GM12801 (cell line): ENCODE results near the gene PLCH2.

Source experiments
- TF ChIP-seq, protein P1 (sequence below): IDR thresholded peaks from one replicate; pipeline ENCODE4 v1.5.1; 2011; ENCODE audit warnings: control low read depth; ENCODE audit not compliant: insufficient read length; ENCODE audit errors: extremely low read depth

PLCH2 gene

DNA sequence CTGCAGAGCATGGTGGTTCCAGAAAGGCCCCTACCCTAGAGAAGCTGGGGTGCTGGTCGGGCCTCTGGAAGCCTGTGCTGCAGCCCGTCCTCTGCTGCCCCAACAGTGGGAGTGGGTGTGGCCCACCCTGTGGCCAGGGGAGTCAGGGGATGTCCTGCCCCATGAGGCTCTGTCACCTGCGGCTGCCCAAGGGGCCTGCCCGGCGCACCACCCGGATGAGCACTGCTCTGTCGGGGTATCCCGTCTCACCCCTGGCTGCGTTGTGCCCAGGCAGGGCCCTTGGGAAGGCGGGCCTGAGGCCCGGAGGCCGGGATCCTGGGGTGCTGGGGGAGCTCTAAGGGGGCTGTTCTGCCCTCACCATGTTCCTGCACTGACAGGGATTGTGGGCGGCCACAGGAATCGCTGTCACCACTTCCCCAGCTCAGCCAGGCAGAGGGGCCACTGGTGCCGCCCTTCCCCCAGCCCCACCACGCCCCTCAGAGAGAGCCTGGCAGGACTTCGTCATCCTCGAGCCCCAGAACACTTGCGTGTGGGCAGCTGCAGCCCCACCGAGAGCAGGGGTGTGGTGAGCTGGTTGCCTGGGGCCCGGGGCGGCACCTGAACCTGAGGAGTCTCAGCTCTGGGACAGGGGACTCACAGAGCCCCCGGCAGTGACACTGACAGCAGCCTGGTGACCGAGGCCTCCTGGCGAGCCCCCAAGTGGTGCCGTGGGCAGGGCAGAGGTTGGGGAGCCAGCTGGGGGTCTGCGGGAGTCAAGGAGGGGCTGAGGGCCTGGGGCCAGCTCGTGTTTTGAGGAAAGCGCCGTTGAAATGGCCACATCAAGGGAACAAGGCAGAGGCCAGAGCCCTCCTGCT is 30.1 kb downstream of the PLCH2 start:
- TF ChIP-seq, protein P1, sequence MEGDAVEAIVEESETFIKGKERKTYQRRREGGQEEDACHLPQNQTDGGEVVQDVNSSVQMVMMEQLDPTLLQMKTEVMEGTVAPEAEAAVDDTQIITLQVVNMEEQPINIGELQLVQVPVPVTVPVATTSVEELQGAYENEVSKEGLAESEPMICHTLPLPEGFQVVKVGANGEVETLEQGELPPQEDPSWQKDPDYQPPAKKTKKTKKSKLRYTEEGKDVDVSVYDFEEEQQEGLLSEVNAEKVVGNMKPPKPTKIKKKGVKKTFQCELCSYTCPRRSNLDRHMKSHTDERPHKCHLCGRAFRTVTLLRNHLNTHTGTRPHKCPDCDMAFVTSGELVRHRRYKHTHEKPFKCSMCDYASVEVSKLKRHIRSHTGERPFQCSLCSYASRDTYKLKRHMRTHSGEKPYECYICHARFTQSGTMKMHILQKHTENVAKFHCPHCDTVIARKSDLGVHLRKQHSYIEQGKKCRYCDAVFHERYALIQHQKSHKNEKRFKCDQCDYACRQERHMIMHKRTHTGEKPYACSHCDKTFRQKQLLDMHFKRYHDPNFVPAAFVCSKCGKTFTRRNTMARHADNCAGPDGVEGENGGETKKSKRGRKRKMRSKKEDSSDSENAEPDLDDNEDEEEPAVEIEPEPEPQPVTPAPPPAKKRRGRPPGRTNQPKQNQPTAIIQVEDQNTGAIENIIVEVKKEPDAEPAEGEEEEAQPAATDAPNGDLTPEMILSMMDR = no peak

DNA sequence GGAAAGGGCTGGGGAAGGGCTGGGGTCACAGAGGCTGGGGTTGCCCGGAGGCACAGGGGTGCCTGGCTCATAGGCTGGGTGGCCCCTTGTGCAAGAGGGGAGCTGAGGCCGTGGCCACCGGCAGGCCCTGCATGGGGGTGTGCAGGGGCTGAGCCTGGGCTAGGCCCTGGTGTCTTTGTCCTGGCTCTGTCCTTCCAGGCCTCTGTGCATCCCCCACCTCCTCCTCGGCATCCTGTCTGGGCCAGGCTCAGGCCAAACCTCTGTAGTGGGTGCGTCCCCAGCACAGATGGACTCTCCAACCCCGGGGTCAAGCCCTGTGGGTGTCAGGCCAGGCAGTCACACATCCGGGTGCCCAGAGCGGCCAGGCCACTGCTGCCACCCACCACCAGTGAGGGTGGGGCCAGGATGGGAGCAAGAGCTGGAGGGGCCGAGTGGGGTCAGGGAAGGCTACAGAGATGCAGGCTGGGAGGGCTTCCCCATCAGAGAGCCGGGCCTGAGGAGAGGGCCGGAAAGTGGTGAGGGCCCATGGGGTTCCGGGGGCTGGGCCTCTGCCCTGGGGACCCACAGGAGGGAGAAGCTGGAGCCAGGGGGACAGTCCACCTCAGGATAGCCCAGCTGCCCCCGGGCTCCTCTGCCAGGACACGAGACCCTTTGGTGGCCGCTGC is 30.9 kb downstream of the PLCH2 start:
- TF ChIP-seq, protein P1 = no peak

DNA sequence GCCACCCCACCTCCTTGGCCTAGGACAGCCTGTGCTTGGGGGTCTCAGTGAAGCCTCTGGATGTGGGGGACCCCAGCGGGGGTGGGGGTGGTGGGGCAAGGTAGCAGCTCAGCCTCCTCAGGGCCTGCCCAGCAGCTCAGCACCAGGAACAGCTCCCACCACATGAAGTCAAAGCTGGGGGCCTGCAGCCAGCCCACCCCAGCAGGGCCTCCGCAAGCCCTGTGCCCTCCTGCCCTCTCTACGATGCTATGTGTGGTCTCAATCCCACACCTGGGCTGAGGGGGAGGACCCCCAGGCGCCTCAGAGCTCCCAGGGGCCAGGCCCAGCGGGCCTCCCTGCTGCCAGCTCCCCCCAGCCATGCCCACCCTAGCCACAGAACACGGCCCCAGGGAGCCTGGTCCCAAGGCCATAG is 31.7 kb downstream of the PLCH2 start:
- TF ChIP-seq, protein P1 = no peak

DNA sequence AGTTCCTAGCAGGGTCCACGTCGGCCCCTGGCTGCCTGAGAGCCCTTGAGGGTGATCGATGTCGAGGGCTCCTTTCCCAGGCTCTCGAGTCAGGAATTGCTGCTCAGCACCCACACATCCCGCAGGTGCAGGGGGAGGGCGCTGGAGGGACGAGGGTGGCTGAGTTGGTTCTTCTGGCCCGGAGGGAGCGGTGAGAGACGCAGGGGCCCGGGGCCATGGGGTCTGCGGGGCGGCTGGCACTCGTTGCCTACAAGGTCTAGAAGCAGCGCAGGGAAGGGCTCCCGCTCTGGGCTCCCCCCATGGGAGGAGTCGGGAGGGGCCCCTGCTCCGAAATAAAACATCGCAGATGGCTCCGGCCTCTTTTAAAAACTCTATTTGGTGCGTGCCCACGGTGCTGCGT is 32.1 kb downstream of the PLCH2 start:
- TF ChIP-seq, protein P1 = no peak

DNA sequence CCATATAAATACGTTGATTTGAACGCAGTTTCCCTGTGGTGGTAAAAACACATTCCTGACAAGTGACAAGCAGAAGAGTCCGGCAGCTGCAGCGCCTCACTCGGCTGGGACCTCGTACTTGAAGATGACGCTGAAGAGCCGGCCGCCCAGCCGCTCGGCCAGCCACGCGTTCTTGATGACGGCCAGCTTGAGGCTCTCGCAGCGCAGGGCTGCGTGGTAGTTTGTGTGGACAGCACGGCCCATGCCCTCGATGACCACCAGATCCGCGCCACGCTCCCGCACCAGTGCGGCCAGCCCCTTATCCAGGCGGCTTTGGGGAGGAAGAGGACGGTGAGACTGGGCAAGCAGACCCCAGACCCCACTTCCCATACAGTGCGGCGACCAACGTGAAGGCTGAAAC is 32.7 kb downstream of the PLCH2 start:
- TF ChIP-seq, protein P1 = no peak

DNA sequence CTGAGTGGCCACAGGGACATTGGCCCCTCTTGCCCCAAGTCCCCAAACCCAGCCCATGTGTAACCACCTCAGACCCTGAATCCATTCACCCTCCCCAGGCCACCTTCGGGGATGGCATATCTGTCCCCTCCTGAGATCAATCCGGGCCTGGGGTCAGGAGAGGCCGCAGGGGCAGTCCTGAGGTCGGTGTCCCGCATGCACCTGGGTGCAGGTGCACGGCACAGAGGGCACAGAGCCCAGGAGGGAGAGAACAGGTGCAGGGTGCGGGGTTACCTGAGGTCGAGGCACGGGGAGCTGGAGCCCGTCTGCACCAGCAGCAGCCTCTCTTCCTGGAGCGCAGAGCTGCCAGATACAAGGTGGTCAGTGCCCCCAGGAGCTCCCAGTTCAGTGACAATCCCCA is 33.5 kb downstream of the PLCH2 start:
- TF ChIP-seq, protein P1 = no peak

DNA sequence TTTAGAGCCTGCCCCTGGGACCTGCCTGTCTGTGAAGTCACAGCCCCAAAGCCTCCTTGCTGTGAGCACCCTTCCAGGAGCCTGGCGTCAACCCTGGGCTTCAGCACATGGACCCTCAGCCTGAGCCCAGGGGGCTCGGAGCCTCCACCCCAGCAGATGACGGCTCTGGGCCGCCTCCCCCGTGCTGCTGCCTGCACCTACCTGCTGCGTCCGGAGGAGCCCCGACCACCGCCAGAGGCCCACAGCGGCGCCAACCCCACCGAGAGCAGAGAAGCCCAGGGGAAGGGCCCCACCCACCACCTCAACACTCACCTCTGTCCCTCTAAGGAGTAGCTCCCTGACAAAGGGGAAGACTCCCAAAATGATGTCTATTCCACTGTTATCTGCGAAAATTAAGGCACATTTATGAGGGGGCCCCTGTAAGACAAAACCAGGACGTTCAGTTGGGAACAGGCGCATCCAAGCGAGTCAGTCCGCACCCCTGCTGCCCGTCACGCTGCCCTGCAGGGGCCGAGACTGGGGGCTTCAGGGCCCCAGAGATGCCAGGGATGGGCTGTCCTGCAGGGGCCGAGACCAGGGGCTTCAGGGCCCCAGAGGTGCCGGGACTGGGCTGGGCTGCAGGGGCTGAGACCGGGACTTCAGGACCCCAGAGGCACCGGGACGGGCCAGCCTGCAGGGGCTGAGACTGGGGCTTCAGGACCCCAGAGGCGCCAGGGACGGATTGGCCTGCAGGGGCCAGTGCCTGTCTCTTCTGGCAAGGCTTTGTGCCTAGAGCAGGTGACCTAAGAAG is 34.5 kb downstream of the PLCH2 start:
- TF ChIP-seq, protein P1 = no peak
